ENCODE data around the gene HMGN1.

Gene HMGN1

GRCh38 chr21:39326607-39327307 is 22.1 kb downstream of the HMGN1 start:
- DNase-seq, result no peak

- no peak for DNase-seq
Observed at GRCh38 chr21:39325458-39325857, 23.4 kb downstream of the HMGN1 start.

DNA sequence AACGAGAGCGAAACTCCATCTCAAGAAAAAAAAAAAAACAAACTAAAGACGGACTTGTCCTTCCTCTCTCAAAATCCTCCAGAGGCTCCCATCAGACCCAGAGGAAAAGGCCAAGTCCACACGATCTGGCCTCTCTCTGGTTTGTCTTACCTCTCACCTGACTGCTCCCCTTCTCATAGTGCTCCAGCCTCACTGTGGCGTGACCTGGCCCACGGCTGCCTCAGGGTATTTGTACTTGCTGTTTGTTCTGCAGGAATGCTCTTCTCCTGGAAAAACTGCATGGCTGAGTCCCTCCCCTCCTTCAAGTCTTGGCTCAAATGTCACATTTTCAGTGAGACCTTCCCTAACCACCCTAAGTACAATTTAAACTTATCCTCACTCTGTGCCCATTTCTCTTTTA is 27.5 kb downstream of the HMGN1 start:
- DNase-seq, result no peak

- DNase-seq, result no peak
Observed at GRCh38 chr21:39319814-39320332, 29.0 kb downstream of the HMGN1 start.

DNA sequence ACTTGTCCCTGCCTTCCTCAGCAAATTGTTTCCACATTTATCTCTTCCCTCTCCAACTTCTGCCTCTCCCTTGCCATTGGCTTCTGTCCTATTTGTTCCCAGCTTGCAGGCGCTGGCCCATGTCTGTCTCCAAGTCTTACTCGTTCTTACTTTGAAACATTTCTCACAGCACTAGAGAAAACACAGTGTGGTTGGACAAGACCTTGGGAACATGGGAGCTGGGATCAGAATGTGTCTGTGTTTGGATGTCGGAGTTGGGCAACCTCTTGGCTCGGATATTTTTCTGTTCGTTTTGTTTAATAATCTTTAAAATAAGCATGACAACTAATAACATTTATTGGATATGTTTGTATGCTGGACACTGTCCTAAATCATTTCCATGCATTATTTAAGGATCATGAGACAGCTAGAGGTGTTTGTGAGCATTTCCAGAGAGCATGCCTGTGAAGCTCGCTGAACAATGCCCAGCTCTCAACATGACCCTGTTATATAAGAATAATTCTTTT is 29.6 kb downstream of the HMGN1 start:
- DNase-seq, result no peak

GRCh38 chr21:39318091-39318959 is 30.6 kb downstream of the HMGN1 start:
- DNase-seq, result no peak

DNA sequence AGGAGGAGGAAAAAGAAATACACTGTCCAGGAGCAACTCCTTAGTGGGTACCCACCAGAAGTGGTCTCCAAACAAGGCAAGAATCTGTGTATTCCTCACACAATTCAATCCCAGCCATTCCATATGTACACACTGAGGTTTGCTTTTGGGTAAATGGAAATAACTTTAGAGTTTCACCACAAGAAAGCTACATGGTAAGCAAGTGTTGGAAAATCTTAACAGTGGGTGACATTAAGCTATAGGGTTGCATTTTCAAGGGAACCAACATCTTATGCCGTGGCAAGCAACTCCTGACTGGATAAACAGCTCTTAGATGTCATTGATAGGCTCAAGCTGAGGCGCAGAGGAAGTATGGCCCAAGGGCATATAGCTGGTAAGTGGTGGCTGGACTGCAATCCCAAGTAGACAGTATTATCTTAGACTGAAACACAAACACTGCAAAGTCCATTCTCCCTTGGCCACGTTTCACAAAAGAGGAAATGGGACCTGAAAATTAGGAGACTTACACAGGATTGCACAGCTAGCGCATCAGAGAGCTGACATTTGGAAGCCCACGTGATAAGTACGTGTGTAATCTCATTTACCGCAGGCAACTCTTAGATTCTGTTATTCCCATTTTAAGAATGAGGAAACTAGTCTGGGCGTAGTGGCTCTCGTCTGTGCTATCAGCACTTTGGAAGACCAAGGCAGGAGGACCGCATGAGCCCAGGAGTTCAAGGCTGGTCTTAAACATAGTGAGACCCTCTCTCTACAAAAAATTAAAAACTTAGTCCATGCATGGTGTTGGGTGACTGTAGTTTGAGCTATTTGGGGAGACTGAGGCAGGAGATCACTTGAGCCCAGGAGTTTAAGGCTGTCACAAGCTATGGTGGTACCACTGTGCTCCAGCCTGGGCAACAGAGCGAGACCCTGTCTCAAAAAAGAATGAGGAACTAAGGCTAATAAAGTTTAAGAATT is 31.5 kb downstream of the HMGN1 start:
- no peak for DNase-seq

GRCh38 chr21:39316729-39317128 is 32.2 kb downstream of the HMGN1 start:
- no peak for DNase-seq

- DNase-seq, result no peak
Observed at GRCh38 chr21:39315603-39316445, 33.1 kb downstream of the HMGN1 start.

- peak; percentile 41 for DNase-seq
Observed at GRCh38 chr21:39314143-39315027, 34.5 kb downstream of the HMGN1 start.

DNA sequence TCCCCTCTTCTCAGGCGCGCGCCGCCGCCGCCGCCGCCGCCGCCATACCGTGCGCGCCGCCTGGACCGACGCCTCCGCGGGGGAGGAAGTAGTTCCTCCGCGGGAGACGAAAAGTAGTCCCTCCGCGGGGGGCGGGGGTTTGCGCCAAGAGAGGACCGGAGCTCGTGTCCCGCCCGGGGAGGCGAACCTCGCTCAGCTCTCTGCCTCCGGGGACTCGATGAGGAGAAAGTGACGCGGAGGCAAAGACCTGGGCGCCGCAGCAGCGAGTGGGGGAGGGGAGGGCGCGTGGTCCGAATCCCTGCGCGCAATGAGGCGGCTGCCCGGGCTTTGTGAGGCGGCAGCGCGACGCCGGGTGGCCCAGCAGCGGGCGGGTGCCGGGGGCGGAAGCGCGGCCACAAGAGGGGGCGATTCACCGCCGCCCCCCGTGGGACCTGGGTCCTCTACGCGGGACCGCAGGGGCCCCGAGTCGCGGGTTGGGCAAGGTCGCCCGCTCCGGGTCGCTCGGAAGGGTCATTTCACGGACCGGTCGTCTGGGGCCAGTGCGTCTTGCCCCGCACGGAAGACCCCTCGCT is 35.2 kb downstream of the HMGN1 start, which contains the start of gene BRWD1:
TSS of gene BRWD1 (minus strand) at position 62 of the 572 bp plus-strand sequence. CDS start 141 bp downstream, outside the sequence.
- DNase-seq, result peak; percentile 77

DNA sequence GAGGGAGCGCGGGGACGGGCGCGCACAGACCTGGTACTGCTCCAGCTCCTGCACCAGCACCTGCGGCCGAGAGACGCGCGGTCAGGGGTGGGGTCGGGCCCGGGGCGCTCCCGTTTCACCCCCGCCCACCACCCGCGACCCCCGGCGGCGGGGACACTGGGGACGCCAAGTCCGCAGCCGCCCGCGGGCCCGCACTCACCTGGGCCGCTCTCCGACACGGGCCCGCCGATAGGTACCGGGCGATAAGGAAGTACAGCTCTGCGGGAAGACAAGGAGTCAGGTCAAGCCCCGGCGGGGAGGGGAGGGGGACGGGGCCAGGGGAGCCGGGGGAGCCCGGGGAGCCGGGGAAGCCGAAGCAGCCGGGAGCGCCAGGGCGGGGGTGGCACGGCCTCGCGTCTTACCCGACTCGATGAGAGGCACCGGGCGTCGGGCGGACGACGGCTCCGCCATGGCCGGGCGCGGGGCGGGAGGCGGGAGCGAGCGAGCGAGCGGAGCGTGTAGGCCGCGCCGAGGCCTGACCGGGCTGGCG is 35.8 kb downstream of the HMGN1 start:
- DNase-seq, result peak; percentile 29

DNA sequence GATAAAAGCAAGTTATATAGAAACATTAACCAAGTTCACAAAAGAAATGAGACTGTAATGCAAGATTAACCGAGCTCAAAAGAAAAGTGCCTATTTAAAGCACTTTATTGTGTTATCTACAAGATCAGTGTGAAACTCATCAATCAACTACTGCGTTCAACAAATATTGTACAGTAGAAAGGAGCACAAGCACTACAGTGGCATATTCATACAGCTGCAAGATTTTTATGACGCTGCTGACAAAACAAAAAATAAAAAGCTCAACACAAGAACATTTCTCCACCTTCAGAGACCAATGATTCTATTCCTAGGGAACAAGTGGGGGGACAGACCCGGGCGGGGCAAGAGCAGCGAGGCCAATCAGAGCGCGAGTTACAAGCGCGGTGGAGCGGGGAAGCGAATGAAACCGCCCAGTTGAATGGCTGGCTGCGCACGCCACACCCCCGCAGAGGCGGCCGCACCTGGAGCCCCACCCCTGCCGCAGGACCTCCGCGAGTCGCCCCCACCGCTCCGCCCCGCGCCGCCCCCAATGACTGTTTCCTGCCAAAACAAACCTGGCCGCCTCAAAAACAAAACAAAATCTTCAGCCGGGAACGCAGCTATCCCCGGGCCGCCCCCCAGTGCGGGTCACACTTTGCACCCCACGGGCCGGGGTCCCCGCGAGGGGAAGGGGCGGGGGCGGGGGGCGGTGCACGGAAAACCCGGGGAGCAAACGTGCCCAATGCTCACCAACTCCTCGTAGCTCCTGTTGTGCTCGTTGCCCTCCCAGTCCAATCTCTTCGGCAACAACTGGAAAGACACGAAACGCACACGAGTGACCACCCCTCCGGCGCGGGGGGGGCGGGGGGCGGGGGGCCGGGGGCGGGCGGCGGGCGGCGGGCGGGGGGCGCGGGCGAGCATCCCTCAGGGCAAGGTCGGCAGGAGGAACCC is 36.5 kb downstream of the HMGN1 start:
- peak; percentile 97 for DNase-seq

DNA sequence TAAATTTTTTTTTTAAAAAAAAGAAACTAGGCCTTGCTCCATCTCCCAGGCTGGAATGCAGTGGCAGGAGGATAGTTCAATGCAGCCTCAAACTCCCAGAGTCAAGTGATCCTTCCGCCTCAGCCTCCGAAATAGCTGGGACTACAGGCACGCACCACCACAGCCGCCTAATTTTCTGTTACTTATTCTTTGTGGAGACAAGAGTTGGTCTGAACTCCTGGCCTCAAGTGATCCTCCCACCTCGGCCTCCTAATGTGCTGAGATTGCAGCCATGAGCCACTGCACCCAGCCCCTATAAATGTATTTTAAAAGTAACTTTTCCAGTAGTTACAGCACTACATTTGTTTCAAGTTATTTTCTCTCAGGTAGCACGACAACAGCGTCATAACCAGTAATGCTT is 37.7 kb downstream of the HMGN1 start:
- DNase-seq, result no peak

- DNase-seq, result no peak
Observed at GRCh38 chr21:39307466-39307865, 41.4 kb downstream of the HMGN1 start.

DNA sequence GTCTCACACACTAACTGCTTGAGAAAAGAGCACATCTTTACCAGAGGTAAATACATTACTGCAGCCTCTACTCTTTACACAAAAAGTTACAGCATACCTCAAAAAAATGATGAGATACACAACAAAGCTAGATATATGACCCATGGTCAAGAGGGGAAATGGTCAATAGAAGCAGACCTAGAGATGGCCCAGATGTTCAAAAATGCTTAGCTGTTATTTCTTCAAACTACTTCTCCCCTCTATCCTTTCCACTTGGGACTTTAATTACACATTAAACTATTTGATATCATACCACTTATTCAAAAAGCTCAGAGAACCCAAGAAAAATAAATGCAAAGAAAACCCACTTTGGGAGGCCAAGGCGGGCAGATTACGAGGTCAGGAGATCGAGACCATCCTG is 48.3 kb downstream of the HMGN1 start:
- no peak for DNase-seq

DNA sequence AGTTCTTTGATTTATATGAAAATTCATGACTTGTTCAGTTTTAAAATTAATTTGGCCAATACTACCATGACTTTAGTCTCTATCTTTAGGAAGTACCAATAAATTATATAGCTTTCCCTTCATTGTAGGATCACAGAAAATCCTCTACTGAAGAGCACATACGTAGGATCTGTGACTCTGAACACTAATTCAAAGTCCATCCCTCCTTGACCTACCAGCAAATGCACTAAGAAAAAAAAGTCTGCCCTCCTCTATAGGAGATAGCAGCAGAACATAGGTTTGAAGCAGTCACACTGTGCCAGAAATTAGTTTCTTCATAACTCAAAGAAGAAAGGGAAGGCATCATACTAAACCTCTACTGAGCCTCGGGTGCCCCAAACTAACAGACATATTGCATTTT is 52.0 kb downstream of the HMGN1 start:
- no peak for DNase-seq
